Body of pancreas (tissue), 4 donors: Measurements from ENCODE around the gene TNFSF10. TPM values are rescaled to one million over a fixed set of nuclear protein-coding genes. Genes with fewer than 3 reads are reported as not detected.
A peak's percentile ranks its signal among the peaks of the same experiment; 100 is the strongest.

Experiments used
- ATAC-seq: fragments of 150-250 bp; one replicate; pipeline ENCODE4 v1.9.1; 2016
- DNase-seq, 4 donors: peaks; one replicate each; pipeline ENCODE4 v3.0.0-alpha.2; 2019
- H3K27ac ChIP-seq, 4 donors: fragments of 200-600 bp; sonication (generic); 1 replicate in 3 of 4; 2 replicates in 1 of 4; pipeline versions ENCODE4 v1.5.1 to v1.6.1; 2016 to 2019; ENCODE audit warnings: mild to moderate bottlenecking in 1 of 4, mixed read lengths in 1 of 4, moderate library complexity in 1 of 4
- H3K27me3 ChIP-seq, 2 donors: fragments of 200-600 bp; sonication (generic); one replicate each; pipeline ENCODE4 v1.6.0; 2016; ENCODE audit warnings: mild to moderate bottlenecking in 1 of 2
- H3K36me3 ChIP-seq, 2 donors: fragments of 200-600 bp; sonication (generic); replicated peaks in 1 of 2; 2 replicates each; pipeline ENCODE4 v1.5.1; 2016; ENCODE audit warnings: low read depth in 2 of 2; ENCODE audit not compliant: insufficient read depth in 1 of 2
- H3K4me1 ChIP-seq: fragments of 200-600 bp; sonication (generic); one replicate; pipeline ENCODE4 v1.6.0; 2016
- H3K4me3 ChIP-seq, 2 donors: fragments of 200-600 bp; sonication (generic); 1 replicate in 1 of 2; 2 replicates in 1 of 2; pipeline ENCODE4 v1.5.1; 2016 to 2019
- H3K9me3 ChIP-seq, 3 donors: fragments of 200-600 bp; sonication (generic); 1 replicate in 2 of 3; 2 replicates in 1 of 3; pipeline ENCODE4 v1.5.1; 2016
- POLR2A ChIP-seq, 3 donors: fragments of 450-650 bp; IDR thresholded peaks; one replicate each; pipeline ENCODE4 v1.6.1; 2016; ENCODE audit warnings: antibody characterized with exemption in 3 of 3, mild to moderate bottlenecking in 2 of 3
- WGBS, 2 donors: methylation state at CpG; one replicate each; pipeline ENCODE4 v1.1.5; 2017; 5-methylcytosine and 5-hydroxymethylcytosine counted together
- intact Hi-C: fragments of 100-400 bp; cut with DNase I; formaldehyde crosslinking; loops from one replicate; pipeline ENCODE4 v1.15.1; 2023
- total RNA-seq, 2 donors: library from RNA; depleted of rRNA; stranded (reverse); fragments of >200 nt; gene quantifications; one replicate each; pipeline ENCODE4 v1.1.0, GENCODE V29; 2016
- TF ChIP-seq, protein P1 (sequence below), 7 experiments: fragments of 450-650 bp in 4 of 7; fragments of 200-600 bp in 3 of 7; sonication (generic) in 3 of 7; IDR thresholded peaks; one replicate each; pipeline ENCODE4 v1.5.1; 2016 to 2019; ENCODE audit warnings: antibody characterized with exemption in 7 of 7

Gene TNFSF10
- total RNA-seq, 2 donors from 2014 or later, result 27.5 to 40.9 TPM

DNA sequence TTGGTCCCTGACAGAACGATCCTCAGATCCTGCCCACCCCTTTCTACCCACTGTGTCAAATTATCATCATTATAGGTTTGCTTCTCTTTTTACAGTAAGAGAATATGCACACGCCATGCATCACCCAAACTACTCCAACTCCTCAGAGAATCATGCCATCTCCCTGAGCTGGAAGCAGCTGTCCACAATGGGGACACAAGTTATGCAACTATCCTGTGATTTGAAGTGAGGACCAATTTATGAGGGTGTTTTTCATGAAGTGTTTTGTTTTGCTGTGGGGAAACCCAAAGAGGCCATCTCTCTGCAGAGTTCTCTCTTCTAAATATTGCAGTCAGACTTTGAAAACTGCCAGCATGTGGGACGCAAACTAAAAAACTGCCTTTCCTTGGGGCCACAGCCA lies 35.8 kb upstream of the TNFSF10 start:
- H3K27me3 ChIP-seq, result no peaks in the 10 kb centered on the region
- no peak overlapping the region for H3K4me3 ChIP-seq
- peak in 1 of 4 donors; percentile 34 for DNase-seq
- ATAC-seq, result no peak
- H3K36me3 ChIP-seq, result no peaks in the 10 kb centered on the region
- TF ChIP-seq, protein P1, sequence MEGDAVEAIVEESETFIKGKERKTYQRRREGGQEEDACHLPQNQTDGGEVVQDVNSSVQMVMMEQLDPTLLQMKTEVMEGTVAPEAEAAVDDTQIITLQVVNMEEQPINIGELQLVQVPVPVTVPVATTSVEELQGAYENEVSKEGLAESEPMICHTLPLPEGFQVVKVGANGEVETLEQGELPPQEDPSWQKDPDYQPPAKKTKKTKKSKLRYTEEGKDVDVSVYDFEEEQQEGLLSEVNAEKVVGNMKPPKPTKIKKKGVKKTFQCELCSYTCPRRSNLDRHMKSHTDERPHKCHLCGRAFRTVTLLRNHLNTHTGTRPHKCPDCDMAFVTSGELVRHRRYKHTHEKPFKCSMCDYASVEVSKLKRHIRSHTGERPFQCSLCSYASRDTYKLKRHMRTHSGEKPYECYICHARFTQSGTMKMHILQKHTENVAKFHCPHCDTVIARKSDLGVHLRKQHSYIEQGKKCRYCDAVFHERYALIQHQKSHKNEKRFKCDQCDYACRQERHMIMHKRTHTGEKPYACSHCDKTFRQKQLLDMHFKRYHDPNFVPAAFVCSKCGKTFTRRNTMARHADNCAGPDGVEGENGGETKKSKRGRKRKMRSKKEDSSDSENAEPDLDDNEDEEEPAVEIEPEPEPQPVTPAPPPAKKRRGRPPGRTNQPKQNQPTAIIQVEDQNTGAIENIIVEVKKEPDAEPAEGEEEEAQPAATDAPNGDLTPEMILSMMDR (IDR thresholded peaks at IDR 0.05), result no peak
- TF ChIP-seq POLR2A (IDR thresholded peaks at IDR 0.05), result no peak
- no peaks in the 10 kb centered on the region for H3K9me3 ChIP-seq
- peaks cover 29% of the 10 kb centered on the region for H3K4me1 ChIP-seq
- 78 to 91% methylated on average over 3 of the region's 3 CpGs for WGBS, 2 donors
- intact Hi-C loops, result no loop called here
- peak overlapping the region in 1 of 4 donors; percentile 68 for H3K27ac ChIP-seq

DNA sequence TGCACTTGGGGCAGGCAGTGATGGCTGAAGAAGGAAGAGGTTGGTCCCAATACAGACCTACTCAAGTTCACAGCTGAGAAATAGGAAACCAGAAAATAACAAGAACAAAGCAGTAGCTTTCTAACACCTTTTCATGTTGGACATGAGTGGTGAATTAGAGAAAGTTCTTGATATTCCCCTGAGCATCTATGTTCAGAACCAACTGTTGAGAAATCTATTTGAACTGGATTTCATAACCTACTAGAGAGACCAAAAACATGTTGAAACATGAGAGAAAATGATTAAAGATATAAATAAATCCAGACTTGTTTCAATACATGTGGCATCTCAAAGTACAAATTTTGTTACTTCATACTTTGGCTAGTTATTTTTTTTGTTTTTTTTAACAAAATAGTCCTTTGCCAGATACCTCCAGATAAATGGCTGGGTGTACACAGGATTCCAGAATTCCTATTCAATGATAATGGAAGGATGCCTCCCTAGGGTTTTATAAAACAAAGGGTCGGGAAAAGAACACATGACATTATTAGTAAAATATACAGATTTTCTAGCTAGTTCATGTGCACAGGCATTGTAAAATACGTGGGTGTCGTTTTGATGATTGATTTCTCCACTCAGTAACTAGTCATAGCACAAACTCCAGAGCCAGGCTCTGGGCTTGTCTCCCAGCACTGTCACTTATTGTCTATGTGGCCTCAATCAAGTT lies 34.4 kb upstream of the TNFSF10 start:
- H3K4me3 ChIP-seq, result no peak overlapping the region
- WGBS, 2 donors, result 46 to 51% methylated on average over 3 of the region's 3 CpGs
- no peak for ATAC-seq
- H3K9me3 ChIP-seq, result no peaks in the 10 kb centered on the region
- intact Hi-C loops, result no loop called here
- TF ChIP-seq, protein P1 (IDR thresholded peaks at IDR 0.05), result no peak
- TF ChIP-seq POLR2A (IDR thresholded peaks at IDR 0.05), result no peak
- no peaks in the 10 kb centered on the region for H3K36me3 ChIP-seq
- peak overlapping the region in 2 of 4 donors; percentile 13 to 24 for H3K27ac ChIP-seq
- no peak for DNase-seq
- H3K27me3 ChIP-seq, result no peaks in the 10 kb centered on the region
- H3K4me1 ChIP-seq, result peaks cover 24% of the 10 kb centered on the region

- TF ChIP-seq POLR2A (IDR thresholded peaks at IDR 0.05), result no peak
- ATAC-seq (peak; percentile 45), DNase-seq (no peak)
- H3K9me3 ChIP-seq, result no peaks in the 10 kb centered on the region
- no peak overlapping the region for H3K27ac ChIP-seq
- no peaks in the 10 kb centered on the region for H3K27me3 ChIP-seq
- no peak overlapping the region for H3K4me3 ChIP-seq
- H3K36me3 ChIP-seq, result no peaks in the 10 kb centered on the region
- 57 to 74% methylated on average over 6 of the region's 6 CpGs for WGBS, 2 donors
- H3K4me1 ChIP-seq, result peaks cover 20% of the 10 kb centered on the region
- intact Hi-C loops, result no loop called here
Observed at GRCh38 chr3:172553526-172554252, 30.5 kb upstream of the TNFSF10 start.

DNA sequence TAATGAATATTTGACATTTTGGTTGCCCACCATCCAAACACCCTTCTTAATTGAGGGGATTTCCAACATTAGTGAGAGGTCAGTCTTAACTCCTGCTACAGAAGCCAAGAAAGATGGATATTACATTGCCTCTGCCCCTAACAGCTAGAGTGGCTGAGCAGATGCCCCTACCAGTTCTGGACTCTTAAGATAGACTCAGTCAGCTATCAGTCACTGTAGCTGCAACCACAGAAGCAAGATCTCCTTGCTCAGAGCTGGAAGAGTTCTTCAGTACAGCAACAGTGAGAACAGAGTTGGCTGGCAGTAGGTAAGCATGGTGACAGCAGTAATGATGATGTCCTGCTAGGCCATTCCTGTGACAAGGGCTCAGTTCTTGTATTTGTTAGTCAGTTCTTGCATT lies 29.4 kb upstream of the TNFSF10 start:
- Histone ChIP-seq H3K4me3 (no peak overlapping the region), H3K9me3 (no peaks in the 10 kb centered on the region), H3K4me1 (peaks cover 15% of the 10 kb centered on the region), H3K27ac (no peak overlapping the region), H3K27me3 (no peaks in the 10 kb centered on the region), H3K36me3 (no peaks in the 10 kb centered on the region)
- TF ChIP-seq, protein P1 (IDR thresholded peaks at IDR 0.05), result no peak
- no peak for TF ChIP-seq POLR2A (IDR thresholded peaks at IDR 0.05)
- no peak for DNase-seq
- ATAC-seq, result no peak
- intact Hi-C loops, result no loop called here

DNA sequence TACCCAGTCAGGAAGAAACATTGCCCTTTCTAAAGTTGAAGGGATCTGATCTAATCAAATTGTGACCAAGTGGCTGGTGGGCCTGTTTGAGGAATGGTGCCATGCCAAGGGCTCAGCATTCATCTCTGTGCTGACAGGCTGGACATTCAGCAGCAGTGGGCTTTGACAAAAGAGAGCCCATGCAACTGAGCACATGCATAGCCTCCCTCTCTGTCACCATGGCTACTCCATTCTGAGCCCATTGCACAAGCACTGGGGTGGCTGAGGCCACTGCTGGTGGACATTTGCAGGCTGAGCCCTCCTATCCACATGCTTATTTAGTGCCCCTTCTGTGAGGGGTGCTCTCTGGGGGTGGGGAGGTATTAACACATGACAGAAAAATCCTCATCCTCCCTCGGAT lies 28.6 kb upstream of the TNFSF10 start:
- WGBS, 2 donors, result 86 to 100% methylated on average over 1 of the region's 1 CpG
- H3K36me3 ChIP-seq, result no peaks in the 10 kb centered on the region
- no peak overlapping the region for H3K27ac ChIP-seq
- peaks cover 15% of the 10 kb centered on the region for H3K4me1 ChIP-seq
- DNase-seq (no peak), ATAC-seq (no peak)
- H3K4me3 ChIP-seq, result no peak overlapping the region
- no peaks in the 10 kb centered on the region for H3K9me3 ChIP-seq
- TF ChIP-seq, protein P1 (IDR thresholded peaks at IDR 0.05), result no peak
- TF ChIP-seq POLR2A (IDR thresholded peaks at IDR 0.05), result no peak
- no peaks in the 10 kb centered on the region for H3K27me3 ChIP-seq
- intact Hi-C loops, result no loop called here
